Chondrocyte (in vitro differentiated cells): ENCODE measurements around the gene ST7. TPM values are rescaled to one million over a fixed set of nuclear protein-coding genes. Genes with fewer than 3 reads are reported as not detected.

ENCODE experiments used
- DNase-seq: peaks from one replicate; pipeline ENCODE4 v3.0.0; 2021; ENCODE audit warnings: mixed read lengths, low spot score
- H3K27ac Mint-ChIP-seq: one replicate; pipeline ENCODE4 v1.8.0; 2021; ENCODE audit warnings: mild to moderate bottlenecking, moderate library complexity, mixed read lengths; ENCODE audit not compliant: unreplicated experiment
- H3K27me3 Mint-ChIP-seq: 2 replicates; pipeline ENCODE4 v1.8.0; 2021; ENCODE audit warnings: low read depth, mixed read lengths
- H3K36me3 Mint-ChIP-seq: 2 replicates; pipeline ENCODE4 v1.8.0; 2021; ENCODE audit warnings: low read depth, mixed read lengths
- H3K4me1 Mint-ChIP-seq: 2 replicates; pipeline ENCODE4 v1.8.0; 2021; ENCODE audit warnings: low read depth, mild to moderate bottlenecking, mixed read lengths
- H3K4me3 Mint-ChIP-seq: one replicate; pipeline ENCODE4 v1.8.0; 2021; ENCODE audit warnings: mild to moderate bottlenecking, moderate library complexity, mixed read lengths; ENCODE audit not compliant: unreplicated experiment
- H3K9me3 Mint-ChIP-seq: 2 replicates; pipeline ENCODE4 v1.8.0; 2021; ENCODE audit warnings: low read depth, mixed read lengths
- CTCF ChIP-seq: fragments of 200-600 bp; sonication (generic); IDR thresholded peaks from 2 replicates; pipeline ENCODE4 v1.5.0; 2021; ENCODE audit warnings: antibody characterized with exemption, mild to moderate bottlenecking, moderate library complexity
- total RNA-seq: library from RNA; stranded (reverse); gene quantifications from 3 replicates; pipeline ENCODE4 v1.2.1, GENCODE V29; 2021

ST7 gene
- total RNA-seq, 1 donor from 2014 or later, result 69.7 TPM

DNA sequence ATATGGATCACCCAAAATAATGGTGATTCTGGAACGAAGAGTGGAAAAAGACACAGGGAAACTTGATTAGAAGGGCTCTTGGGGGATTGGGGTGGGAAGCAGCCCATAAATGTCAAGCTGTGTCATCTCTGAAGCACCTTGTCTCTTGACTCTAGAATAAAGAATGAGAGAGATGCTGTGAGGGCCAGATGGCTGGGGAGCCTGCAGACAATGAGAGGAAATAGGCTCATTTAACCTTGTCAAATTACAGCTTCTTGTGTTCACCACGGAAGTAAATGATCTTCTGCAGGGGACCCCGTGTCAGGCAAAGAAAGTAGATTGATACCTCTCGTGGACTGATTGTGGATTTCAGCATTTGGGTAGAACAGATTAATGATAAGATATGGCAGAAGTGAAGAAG, 159.3 kb downstream of the ST7 start:
- peaks cover 16% of the 10 kb centered on the region for H3K4me1 Mint-ChIP-seq
- no peak for TF ChIP-seq CTCF
- peaks cover 3% of the 10 kb centered on the region for H3K9me3 Mint-ChIP-seq
- no peak overlapping the region for H3K4me3 Mint-ChIP-seq
- no peaks in the 10 kb centered on the region for H3K27me3 Mint-ChIP-seq
- no peak for DNase-seq
- H3K27ac Mint-ChIP-seq, result no peak overlapping the region
- H3K36me3 Mint-ChIP-seq, result peaks cover 26% of the 10 kb centered on the region

DNA sequence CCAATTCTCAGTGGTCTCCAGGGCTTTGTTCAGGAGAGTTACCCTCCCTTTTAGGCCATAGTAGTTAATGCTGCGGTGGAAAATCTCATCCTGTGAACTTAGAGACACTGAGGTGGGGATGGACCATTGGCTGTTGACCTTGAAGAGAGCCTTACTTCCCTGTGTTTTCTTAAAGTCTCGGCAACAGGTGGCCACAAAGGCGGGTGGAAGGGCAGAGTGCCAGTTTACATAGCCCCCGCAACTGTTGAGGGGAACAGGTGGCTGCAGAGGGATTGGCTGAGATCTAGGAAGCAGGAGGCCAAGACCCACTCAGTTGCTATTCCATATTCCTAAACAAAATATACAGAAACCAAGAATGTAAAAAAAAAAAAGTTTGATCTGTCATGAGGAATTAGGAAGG, 160.6 kb downstream of the ST7 start:
- no peak overlapping the region for H3K27ac Mint-ChIP-seq
- TF ChIP-seq CTCF, result no peak
- H3K4me3 Mint-ChIP-seq, result no peak overlapping the region
- peaks cover 19% of the 10 kb centered on the region for H3K36me3 Mint-ChIP-seq
- DNase-seq, result no peak
- no peaks in the 10 kb centered on the region for H3K27me3 Mint-ChIP-seq
- peaks cover 19% of the 10 kb centered on the region for H3K4me1 Mint-ChIP-seq
- H3K9me3 Mint-ChIP-seq, result peaks cover 3% of the 10 kb centered on the region

DNA sequence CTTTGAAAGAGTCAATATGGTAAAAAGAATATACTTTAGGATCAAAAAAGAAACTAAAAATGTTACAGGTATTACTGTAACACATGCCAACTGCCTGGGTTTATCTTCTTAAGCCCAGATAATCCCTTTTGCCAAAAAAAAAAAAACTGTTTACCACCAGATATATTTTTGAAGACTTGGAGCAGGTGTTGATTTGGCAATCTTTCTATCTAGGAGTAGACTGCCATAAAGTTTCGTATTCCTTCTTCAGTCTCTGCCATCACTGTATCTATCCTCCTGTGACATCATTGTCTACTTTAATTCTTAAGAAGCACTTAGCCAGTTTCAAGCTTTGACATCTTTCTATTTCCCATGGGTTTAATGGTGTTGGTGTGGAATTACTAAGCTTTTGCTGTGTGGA, 161.0 kb downstream of the ST7 start:
- TF ChIP-seq CTCF, result no peak
- Mint-ChIP-seq H3K27ac (no peak overlapping the region), H3K9me3 (no peaks in the 10 kb centered on the region), H3K4me3 (no peak overlapping the region), H3K4me1 (peaks cover 20% of the 10 kb centered on the region), H3K36me3 (peaks cover 16% of the 10 kb centered on the region), H3K27me3 (no peaks in the 10 kb centered on the region)
- DNase-seq, result no peak

- no peak overlapping the region for H3K27ac Mint-ChIP-seq
- TF ChIP-seq CTCF, result no peak
- H3K9me3 Mint-ChIP-seq, result no peaks in the 10 kb centered on the region
- H3K36me3 Mint-ChIP-seq, result peaks cover 22% of the 10 kb centered on the region
- DNase-seq, result no peak
- no peak overlapping the region for H3K4me3 Mint-ChIP-seq
- no peaks in the 10 kb centered on the region for H3K27me3 Mint-ChIP-seq
- H3K4me1 Mint-ChIP-seq, result peaks cover 35% of the 10 kb centered on the region
Observed at GRCh38 chr7:117116211-117116610, 162.9 kb downstream of the ST7 start.

DNA sequence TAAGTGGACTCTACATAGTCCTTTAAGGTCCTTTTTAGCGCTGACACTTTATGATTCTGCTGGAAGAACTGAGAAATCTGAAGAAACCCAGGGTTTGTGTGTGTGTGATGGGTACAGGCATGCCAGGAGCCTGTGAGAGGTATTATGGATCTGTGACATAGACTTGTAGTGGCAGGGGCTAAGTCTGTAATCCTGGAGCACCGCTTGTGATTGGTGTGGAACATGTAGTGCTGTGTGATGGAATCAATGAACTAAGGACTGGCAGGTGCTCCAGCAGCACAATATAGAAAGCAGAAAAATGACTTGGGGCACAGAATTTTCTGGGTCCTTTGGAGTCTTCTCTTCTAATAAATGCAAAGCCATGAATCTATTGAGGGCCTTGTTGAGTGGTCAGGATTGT, 163.9 kb downstream of the ST7 start:
- Mint-ChIP-seq H3K36me3 (peaks cover 22% of the 10 kb centered on the region), H3K4me1 (peaks cover 45% of the 10 kb centered on the region), H3K27ac (no peak overlapping the region), H3K27me3 (no peaks in the 10 kb centered on the region), H3K4me3 (no peak overlapping the region), H3K9me3 (no peaks in the 10 kb centered on the region)
- DNase-seq, result no peak
- no peak for TF ChIP-seq CTCF
